Ascending aorta (tissue), 2 donors: ENCODE data around the gene MISP3. TPM values are rescaled to one million over a fixed set of nuclear protein-coding genes. Genes with fewer than 3 reads are reported as not detected.

ENCODE experiments used
- DNase-seq, 2 donors: peaks; one replicate each; pipeline ENCODE4 v3.0.0-alpha.2; 2019; ENCODE audit warnings: low spot score in 2 of 2
- H3K27ac ChIP-seq, 2 donors: fragments of 200-600 bp; sonication (generic); one replicate each; pipeline ENCODE4 v1.5.1; 2016 to 2017; ENCODE audit warnings: mild to moderate bottlenecking in 1 of 2
- H3K27me3 ChIP-seq: fragments of 200-600 bp; sonication (generic); one replicate; pipeline ENCODE4 v1.5.1; 2017
- H3K36me3 ChIP-seq, 2 donors: fragments of 200-600 bp; sonication (generic); one replicate each; pipeline ENCODE4 v1.5.1; 2016
- H3K4me1 ChIP-seq, 2 donors: fragments of 200-600 bp; sonication (generic); one replicate each; pipeline ENCODE4 v1.5.1; 2016 to 2017; ENCODE audit warnings: mild to moderate bottlenecking in 1 of 2
- H3K4me3 ChIP-seq, 2 donors: fragments of 200-600 bp; sonication (generic); one replicate each; pipeline ENCODE4 v1.5.1; 2016 to 2017; ENCODE audit warnings: mild to moderate bottlenecking in 1 of 2
- H3K9me3 ChIP-seq, 2 donors: fragments of 200-600 bp; sonication (generic); one replicate each; pipeline ENCODE4 v1.5.1; 2016
- intact Hi-C: fragments of 100-400 bp; cut with DNase I; formaldehyde crosslinking; loops from one replicate; pipeline ENCODE4 v1.15.1; 2023
- total RNA-seq: library from RNA; depleted of rRNA; stranded (reverse); fragments of >200 nt; gene quantifications from one replicate; pipeline ENCODE4 v1.1.0, GENCODE V29; 2016
- TF ChIP-seq, protein P1 (sequence below), 3 experiments: fragments of 200-600 bp in 2 of 3; fragments of 450-650 bp in 1 of 3; sonication (generic) in 2 of 3; IDR thresholded peaks; one replicate each; pipeline ENCODE4 v1.5.1; 2016 to 2019; ENCODE audit warnings: antibody characterized with exemption in 3 of 3, mild to moderate bottlenecking in 1 of 3, moderate library complexity in 1 of 3

Gene MISP3
- total RNA-seq, 1 donor from 2014 or later, result 6.0 TPM

DNA sequence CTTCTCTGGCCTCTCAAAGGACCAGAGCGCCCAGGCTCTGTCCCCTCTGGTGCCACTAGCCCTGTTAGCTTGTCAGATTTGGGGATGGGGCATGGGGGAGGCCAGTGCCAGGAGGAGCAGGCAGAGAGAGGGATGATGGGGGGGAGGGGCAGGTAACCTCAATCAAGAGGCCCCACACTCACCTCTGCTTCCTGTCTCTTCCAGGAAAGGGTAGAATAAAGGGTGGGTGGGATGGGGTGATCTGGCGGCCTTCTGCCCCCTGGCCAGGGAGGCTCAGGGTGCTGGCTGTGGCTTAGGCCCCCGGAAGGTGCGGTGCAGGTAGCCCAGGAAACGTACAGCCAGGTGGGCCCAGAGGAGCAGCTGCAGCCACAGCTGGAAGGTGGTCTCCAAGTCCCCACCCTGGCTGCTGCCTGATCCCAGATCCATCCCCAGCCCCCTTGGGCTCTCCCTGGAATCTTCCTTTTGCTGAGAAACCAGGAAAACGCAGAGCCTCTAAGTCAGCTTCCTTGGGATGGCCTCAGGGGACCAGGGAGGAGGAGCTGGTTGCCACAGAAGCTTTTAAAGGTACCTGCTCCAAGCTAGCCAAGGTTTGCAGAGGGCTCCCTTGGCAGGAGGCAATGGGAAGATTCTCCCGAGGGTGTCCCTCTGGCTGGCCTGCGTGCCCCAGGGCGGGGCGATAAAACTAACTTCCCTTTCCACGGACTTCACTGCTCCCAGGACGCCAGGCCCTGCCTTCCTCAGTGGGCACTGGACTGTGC lies 39.6 kb downstream of the MISP3 start:
- Histone ChIP-seq H3K4me1 (peaks cover 25 to 78% of the 10 kb centered on the region in 2 donors), H3K27me3 (no peaks in the 10 kb centered on the region), H3K27ac (peak overlapping the region; percentile 85 to 90), H3K9me3 (no peaks in the 10 kb centered on the region), H3K36me3 (no peaks in the 10 kb centered on the region), H3K4me3 (peak overlapping the region; percentile 41 to 54)
- TF ChIP-seq, protein P1, sequence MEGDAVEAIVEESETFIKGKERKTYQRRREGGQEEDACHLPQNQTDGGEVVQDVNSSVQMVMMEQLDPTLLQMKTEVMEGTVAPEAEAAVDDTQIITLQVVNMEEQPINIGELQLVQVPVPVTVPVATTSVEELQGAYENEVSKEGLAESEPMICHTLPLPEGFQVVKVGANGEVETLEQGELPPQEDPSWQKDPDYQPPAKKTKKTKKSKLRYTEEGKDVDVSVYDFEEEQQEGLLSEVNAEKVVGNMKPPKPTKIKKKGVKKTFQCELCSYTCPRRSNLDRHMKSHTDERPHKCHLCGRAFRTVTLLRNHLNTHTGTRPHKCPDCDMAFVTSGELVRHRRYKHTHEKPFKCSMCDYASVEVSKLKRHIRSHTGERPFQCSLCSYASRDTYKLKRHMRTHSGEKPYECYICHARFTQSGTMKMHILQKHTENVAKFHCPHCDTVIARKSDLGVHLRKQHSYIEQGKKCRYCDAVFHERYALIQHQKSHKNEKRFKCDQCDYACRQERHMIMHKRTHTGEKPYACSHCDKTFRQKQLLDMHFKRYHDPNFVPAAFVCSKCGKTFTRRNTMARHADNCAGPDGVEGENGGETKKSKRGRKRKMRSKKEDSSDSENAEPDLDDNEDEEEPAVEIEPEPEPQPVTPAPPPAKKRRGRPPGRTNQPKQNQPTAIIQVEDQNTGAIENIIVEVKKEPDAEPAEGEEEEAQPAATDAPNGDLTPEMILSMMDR (IDR thresholded peaks at IDR 0.05), result no peak
- DNase-seq, result no peak
- intact Hi-C loops, result no loop called here

DNA sequence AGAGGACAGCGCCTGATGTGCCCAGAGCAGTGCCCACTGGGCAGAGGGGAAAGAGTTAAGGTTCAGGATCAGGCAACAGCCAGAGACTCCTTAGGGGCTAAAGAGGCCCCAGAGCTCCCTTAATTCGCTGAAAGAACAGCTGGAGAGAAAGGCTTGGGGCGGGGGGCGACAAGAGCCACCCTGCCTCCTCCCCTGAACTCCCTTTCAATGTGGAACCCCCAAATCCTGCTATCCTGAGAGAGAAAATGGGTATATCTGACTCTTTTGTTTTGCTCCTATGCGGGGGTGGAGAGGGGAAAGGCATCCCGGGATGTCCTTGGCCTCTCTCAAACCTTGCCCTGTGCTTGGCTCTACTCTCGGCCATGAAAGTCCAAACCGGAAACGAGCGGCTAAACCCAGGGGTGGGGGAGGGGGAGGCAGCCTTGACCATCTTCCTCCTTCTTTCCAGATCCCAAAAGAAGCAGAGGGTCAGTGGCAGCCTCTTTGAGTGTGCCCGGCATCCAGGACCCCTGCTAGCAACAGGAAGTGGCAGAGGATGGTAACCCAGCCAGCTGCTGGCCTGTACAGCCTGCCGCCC lies 40.3 kb downstream of the MISP3 start:
- H3K4me3 ChIP-seq, result peak overlapping the region; percentile 41 to 54
- DNase-seq, result no peak

DNA sequence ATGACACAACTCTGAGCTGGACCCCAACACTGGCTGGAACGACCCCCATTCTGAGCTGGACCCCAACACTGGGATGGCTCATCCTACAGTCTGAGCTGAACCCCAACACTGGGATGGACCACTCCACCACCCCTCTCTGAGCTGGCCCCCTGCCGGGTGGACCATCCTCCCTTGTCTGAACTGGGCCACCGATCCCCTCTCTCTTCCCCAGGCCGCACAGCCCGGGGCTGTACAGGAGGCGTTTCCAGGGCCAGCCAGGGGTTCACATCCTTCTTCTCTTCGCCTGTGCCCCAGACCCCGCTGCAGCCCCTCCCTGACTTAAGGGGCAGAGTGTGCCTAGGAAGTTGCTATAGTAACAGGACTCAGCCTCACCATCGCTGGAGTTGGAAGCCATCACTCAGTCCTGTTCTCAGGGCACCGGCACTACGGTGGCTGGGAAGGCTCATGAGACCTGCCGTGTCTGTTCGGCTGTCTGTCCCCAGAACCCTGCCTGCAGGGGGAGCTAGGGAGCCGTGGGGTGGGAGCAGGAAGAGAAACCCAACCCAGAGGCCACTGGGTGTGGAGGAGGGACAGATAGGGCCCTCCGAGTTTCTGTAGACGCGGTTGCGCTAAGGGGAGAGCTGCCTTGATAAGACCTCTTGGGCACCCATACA lies 41.3 kb downstream of the MISP3 start:
- no peaks in the 10 kb centered on the region for H3K27me3 ChIP-seq
- no peaks in the 10 kb centered on the region for H3K36me3 ChIP-seq
- intact Hi-C loops, result no loop called here
- DNase-seq, result no peak
- H3K27ac ChIP-seq, result peak overlapping the region; percentile 85 to 90
- H3K4me1 ChIP-seq, result peaks cover 24 to 68% of the 10 kb centered on the region in 2 donors
- TF ChIP-seq, protein P1 (IDR thresholded peaks at IDR 0.05), result peak in 1 of 3 experiments; percentile 6
- H3K4me3 ChIP-seq, result peak overlapping the region; percentile 25 to 54
- H3K9me3 ChIP-seq, result no peaks in the 10 kb centered on the region

More for the DNA sequence above, 40.3 kb downstream of the MISP3 start:
- Histone ChIP-seq H3K27ac (peak overlapping the region; percentile 85 to 90), H3K36me3 (no peaks in the 10 kb centered on the region), H3K27me3 (no peaks in the 10 kb centered on the region), H3K9me3 (no peaks in the 10 kb centered on the region), H3K4me1 (peaks cover 25 to 71% of the 10 kb centered on the region in 2 donors)
- TF ChIP-seq, protein P1 (IDR thresholded peaks at IDR 0.05), result no peak
- intact Hi-C loops, result no loop called here

DNA sequence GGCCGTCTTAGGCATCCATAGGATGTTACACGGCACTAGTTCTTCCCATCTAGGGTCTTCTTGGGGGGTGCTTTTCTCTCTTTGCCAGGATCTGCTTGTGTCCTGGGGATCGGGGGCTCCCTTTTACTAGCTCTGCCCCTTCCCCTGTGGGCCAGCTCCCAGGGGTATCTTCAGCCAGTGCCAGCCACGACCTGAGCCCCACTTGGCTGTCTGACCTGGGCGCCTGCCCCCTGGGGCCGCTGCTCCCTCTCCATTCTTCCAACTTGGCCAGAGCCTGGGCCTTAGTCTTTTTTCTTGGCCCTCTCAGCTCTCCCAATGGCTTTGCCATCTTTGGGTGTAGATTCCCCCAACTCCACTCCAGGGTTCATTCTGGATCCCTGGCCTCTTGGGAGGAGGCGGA lies 41.9 kb downstream of the MISP3 start:
- H3K27me3 ChIP-seq, result no peaks in the 10 kb centered on the region
- H3K27ac ChIP-seq, result peak overlapping the region; percentile 85 to 90
- no peaks in the 10 kb centered on the region for H3K9me3 ChIP-seq
- H3K36me3 ChIP-seq, result no peaks in the 10 kb centered on the region
- H3K4me1 ChIP-seq, result peaks cover 29 to 69% of the 10 kb centered on the region in 2 donors
- peak overlapping the region in 1 of 2 donors; percentile 6 for H3K4me3 ChIP-seq
- intact Hi-C loops, result no loop called here
- TF ChIP-seq, protein P1 (IDR thresholded peaks at IDR 0.05), result no peak
- DNase-seq, result no peak

DNA sequence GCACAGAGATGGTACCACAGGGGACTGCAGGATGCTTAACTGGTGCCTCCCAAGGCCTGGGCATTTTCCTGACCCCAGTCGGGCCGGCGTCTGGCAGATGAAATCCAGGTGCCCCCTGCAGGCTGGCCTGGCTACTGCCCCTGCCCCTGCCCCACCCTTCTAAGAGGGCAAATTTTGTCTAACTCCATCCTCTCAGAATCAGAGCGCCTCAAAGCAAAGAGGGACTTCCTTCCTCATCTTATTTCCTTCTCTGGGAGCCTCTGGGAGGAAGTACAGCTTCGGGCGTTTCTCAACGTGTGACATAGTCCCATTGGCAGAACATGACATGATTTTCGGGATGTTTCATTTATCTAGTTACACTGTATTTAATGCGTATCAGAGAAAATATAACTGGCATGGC lies 42.3 kb downstream of the MISP3 start:
- no peak for DNase-seq
- Histone ChIP-seq H3K4me1 (peaks cover 31 to 72% of the 10 kb centered on the region in 2 donors), H3K27me3 (no peaks in the 10 kb centered on the region), H3K27ac (peak overlapping the region; percentile 85 to 90), H3K9me3 (no peaks in the 10 kb centered on the region), H3K4me3 (peak overlapping the region in 1 of 2 donors; percentile 6), H3K36me3 (no peaks in the 10 kb centered on the region)
- TF ChIP-seq, protein P1 (IDR thresholded peaks at IDR 0.05), result peak; percentile 22 to 52 (median 37)
- intact Hi-C loops, result loop anchor here (5.0 kb wide), 2 partner anchors 108 to 163 kb away; partner anchors contain the start of genes DCAF15 and RFX1
